ENCODE results near the gene CSF1R.

CSF1R gene

GRCh38 chr5:150109921-150110320 lies 23.6 kb upstream of the CSF1R start:
- TF ChIP-seq CTCF (IDR thresholded peaks at IDR 0.05; ENCODE audit: control insufficient read depth, extremely low read depth, insufficient read depth) = no peak
- DNase-seq (ENCODE audit: low read depth) = no peak
- no peak overlapping the region for H3K4me3 ChIP-seq (ENCODE audit: low read depth, low read length)

- TF ChIP-seq CTCF (IDR thresholded peaks at IDR 0.05; ENCODE audit: control insufficient read depth, extremely low read depth, insufficient read depth) = no peak
- no peak for DNase-seq (ENCODE audit: low read depth)
- H3K4me3 ChIP-seq (ENCODE audit: low read depth, low read length) = no peak overlapping the region
These were observed 22.6 kb upstream of the CSF1R start for GRCh38 chr5:150108711-150109514.

- H3K4me3 ChIP-seq (ENCODE audit: low read depth, low read length) = no peak overlapping the region
- no peak for DNase-seq (ENCODE audit: low read depth)
- TF ChIP-seq CTCF (IDR thresholded peaks at IDR 0.05; ENCODE audit: control insufficient read depth, extremely low read depth, insufficient read depth) = no peak
These were observed 21.6 kb upstream of the CSF1R start for GRCh38 chr5:150107909-150108447.

- no peak for DNase-seq (ENCODE audit: low read depth)
- TF ChIP-seq CTCF (IDR thresholded peaks at IDR 0.05; ENCODE audit: control insufficient read depth, extremely low read depth, insufficient read depth) = no peak
These were observed 20.5 kb upstream of the CSF1R start for GRCh38 chr5:150106674-150107426.

GRCh38 chr5:150105928-150106615 lies 19.7 kb upstream of the CSF1R start:
- no peak for DNase-seq (ENCODE audit: low read depth)
- TF ChIP-seq CTCF (IDR thresholded peaks at IDR 0.05; ENCODE audit: control insufficient read depth, extremely low read depth, insufficient read depth) = no peak
- no peak overlapping the region for H3K4me3 ChIP-seq (ENCODE audit: low read depth, low read length)

More at GRCh38 chr5:150106674-150107426, 20.5 kb upstream of the CSF1R start:
- no peak overlapping the region for H3K4me3 ChIP-seq (ENCODE audit: low read depth, low read length)

GRCh38 chr5:150104550-150104870 lies 18.2 kb upstream of the CSF1R start:
- no peak for DNase-seq (ENCODE audit: low read depth)
- TF ChIP-seq CTCF (IDR thresholded peaks at IDR 0.05; ENCODE audit: control insufficient read depth, extremely low read depth, insufficient read depth) = no peak
- H3K4me3 ChIP-seq (ENCODE audit: low read depth, low read length) = no peak overlapping the region

Measured in LNCaP clone FGC (cell line).